Activated CD4-positive, alpha-beta T cell treated with anti-CD3 and anti-CD28 coated beads, Interleukin-10, Interleukin-2, amounts not matched to agents 100 ng/mL and 50 ng/mL, durations not matched to agents 16 hours and 8 hours (primary cell): ENCODE measurements around the gene CLTCL1.
"Not testable (repeated sequence)": the region's sequence is repeated elsewhere in the genome, so short reads cannot be mapped to it uniquely, and the experiment has no call there.

Experiments used
- DNase-seq: peaks from one replicate; pipeline ENCODE4 v3.0.0-alpha.2; 2020

The CLTCL1 gene

DNA sequence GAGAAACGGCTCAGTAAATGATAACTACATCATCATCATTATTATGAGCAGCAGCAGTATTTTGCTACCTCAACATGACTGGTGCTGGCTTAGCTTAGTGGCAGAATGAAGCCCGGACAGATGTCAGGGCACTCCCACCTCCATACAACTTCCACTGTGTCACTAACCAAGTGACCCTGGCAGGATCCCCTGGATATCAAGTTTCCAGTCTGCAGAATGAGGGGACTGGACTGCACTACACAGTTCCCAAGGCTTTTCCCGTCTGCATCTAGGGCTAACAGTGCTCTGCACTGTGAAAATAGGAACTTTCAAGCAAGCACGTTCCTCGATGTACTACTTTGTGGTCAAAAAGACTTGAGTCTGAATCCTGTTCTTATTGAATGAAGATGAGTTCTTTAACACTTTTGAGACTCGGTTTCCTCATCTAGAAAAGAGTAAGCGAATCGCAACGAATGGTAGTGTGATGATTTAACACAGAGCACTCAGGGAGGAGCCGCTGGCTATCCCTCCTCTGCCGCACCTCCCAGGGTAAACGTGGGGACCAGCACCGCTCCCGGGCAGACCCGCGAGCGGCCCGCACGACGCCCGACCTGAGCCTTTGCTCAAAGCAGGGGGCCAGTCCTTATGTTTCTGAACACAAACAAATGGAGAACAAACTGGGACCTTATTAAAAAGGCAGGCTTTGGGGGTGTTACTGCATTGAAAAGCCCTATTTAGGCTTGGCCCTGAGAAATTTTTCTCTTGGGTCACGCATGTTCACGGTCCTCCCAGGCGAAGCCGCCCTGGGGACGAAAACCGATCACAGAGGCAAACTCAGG is 910 bp downstream of the CLTCL1 start:
- DNase-seq: no peak

DNA sequence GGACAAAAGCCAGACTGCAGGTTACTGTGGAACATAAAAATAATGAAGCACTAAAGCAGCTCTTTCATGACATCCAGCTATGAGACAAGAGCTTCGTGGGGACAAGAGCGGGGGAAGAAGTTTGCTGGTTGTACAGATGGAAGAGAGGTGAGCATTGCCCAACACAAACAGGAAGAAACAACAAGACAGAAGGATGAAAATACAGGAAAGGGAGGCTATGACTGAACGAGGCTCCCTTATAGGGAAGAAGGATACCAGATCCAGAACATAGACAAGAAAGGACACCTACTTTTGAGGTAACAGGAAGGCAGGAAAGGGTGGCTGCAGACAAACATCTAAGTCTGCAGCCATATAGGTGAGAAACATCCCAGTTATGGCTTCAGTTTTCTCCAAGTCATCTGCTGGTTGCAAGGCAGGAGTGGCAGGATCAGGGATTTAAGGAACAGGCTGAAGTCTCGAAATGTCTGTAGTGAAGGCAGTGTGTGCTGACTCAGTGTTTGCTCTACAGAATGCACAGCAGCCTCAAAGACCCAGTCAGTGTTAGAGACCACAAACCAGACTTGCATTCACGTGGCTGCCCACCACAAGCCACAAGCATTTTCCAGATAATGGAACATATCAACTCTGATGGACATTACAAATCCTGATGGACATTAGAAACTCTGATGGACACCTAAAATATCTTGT is 1.9 kb downstream of the CLTCL1 start:
- peak; percentile 18 for DNase-seq

- no peak for DNase-seq
Measured at GRCh38 chr22:19287889-19288288, 3.6 kb downstream of the CLTCL1 start.

DNA sequence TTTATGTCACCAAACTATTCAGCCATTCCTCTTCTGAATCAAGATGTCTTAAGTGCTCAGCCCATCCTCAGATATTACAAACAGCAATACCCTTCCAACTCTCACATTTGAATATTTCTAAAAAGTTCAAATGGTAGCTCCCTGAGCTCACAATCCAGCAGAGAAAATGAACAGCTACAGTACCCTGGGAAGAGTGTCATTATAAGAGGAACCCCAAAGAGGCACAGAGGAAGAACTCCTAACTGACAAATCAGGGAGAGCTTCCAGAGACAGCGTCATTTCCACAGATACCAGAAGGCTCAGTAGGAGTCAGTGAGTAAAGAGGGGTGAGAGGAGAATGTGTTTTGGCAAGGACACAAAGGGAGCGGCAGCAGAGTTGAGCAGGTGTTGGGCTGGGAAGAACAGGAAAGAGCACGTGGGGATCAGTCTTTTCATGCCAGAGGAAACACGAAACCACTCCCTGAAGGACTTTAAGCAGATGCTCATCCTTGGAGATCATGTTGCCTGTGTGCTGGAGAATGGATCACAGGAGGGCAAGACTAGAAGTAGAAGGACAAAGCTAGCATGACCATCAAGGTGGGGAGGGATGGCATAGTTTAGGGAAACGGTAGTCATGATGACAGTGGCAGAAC is 4.3 kb downstream of the CLTCL1 start:
- DNase-seq: no peak

- DNase-seq: no peak
Measured at GRCh38 chr22:19285831-19286230, 5.7 kb downstream of the CLTCL1 start.

- not testable (repeated sequence) for DNase-seq
Measured at GRCh38 chr22:19279143-19279542, 12.4 kb downstream of the CLTCL1 start.

DNA sequence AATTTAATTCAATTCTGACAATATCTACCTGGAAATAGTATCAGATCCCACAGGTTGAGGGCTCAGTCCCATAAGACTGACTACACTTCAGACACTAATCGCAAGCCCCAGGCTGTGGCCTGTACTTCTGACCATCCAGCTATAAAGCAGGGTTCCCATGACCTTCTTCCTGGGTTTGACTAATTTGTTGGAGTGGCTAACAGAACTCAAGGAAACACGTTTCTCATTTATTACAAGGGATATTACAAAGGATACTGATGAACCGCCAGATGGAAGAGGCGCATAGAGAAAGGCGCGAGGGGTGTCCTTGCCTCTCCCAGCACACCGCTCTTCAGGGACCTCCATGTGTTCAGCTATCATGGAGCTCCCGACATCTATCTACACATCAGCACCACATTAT is 13.7 kb downstream of the CLTCL1 start:
- DNase-seq: no peak

DNA sequence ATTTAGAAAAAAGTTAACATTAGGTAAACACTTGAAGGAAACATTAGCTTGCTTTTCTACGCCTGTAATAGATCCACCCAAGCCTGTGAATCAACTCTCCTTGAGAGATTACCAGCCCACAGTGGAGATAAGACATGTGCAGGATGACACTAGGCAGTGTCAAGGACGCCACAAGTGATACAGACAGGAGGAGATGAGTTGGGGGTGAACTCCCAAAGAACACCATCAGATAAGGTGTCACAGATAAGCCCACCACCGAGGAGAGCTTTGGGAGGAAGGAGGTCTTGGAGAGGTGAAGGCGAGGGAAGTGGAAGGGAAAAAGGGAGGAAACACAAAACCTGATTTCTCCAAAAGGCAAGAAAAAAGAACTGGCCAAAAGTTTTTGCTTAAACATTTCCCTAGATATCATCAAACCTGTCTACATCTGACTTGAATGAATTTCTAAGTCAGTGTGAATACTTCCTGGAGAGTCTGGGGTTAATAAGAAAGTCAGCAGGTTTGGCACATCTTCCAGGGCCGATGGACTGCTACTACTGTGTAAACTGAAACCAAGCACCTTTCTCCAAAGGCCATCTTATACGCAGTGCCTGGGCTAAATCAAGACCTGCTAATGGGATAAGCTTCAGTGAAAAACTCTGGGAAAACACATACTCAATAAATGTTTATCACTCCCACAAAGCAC is 15.5 kb downstream of the CLTCL1 start:
- no peak for DNase-seq

DNA sequence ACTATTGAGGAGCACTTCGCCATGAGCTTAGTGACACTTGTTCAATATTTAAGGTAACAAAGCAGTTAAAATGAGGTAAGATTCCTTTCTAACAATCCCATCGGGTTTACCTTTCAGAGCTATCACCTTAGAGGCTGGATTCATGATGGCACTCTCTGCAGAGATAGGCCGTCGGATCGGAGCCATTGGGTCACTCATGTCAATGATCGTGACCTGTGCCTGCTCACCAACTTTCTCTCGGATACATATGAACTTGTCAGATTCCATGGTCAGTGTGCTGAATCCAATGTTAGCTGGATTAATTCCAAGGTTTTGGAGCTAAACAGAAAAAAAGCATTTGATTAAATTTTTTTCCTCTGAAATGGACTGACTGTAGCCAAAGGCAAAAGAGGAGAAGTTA is 16.0 kb downstream of the CLTCL1 start:
- no peak for DNase-seq

- no peak for DNase-seq
Measured at GRCh38 chr22:19275104-19275503, 16.4 kb downstream of the CLTCL1 start.

DNA sequence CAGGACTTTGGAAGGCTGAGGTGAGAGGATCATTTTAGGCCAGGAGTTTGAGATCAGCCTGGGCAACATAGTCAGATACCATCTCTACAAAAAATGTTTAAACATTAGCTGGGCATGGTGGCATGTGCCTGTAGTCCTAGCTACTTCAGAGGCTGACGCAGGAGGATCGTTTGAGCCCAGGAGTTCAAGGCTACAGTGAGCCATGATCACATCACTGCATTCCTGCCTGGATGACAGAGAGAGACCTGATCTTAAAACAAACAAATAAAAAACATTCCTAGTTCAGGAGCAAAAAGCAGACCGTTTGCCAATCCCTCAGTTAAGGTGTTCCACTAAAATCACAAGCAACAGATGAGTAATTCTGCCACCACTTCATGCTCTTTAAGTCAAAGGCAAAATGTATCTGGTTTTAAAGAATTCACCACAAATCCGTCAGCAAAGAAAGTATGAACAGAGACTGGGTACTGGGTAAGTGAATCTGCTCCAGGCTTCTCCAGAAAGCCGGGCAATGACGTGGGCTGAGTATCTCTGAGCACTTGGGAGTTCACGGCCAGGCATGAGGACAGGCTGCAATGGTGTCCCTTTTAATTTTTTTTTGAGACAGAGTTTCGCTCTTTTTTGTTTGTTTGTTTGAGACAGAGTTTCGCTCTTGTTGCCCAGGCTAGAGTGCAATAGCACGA is 19.5 kb downstream of the CLTCL1 start:
- peak; percentile 18 for DNase-seq

- no peak for DNase-seq
Measured at GRCh38 chr22:19271273-19271855, 20.2 kb downstream of the CLTCL1 start.

DNA sequence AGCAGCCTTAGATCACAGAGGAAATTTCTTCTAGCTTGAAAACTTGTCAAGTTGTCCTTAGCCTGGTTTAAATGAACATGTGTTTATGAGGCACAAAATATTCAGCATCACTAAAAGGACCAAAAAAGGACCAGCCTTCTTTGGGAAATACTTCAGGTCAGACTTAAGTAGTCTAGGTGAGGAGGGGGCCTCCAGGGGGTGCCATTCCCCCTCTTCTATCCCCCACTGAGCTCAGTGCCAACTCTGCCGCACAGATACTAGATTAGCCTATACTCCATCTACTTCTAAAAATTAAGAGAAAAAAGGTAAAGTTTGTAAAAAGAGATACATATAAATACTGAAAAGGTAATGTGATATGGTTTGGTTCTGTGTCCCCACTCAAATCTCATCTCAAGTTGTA is 20.6 kb downstream of the CLTCL1 start:
- no peak for DNase-seq

DNA sequence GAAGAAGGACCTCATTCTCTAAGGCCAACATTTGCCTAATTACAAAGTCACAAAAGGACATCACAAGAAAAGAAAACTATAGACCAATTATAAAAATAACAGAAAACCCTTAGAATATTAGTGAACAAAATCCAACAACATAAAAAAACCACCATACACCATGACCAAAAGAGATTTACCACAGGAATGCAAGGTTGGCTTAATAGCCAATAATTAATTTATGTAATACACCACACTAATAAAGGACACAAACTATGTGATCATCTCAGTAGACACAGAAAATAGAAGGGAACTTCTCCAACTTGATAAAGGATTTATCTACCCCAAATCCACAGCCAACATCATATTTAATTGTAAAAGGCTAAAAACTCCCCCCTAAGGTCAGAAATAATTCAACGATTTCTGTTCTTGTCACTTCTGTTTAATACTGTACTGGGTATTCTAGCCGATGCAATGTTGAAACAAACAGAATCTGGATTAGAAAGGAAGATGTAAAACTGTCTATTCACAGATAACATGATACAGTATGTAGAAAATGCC is 24.9 kb downstream of the CLTCL1 start:
- no peak for DNase-seq

GRCh38 chr22:19265779-19266178 is 25.7 kb downstream of the CLTCL1 start:
- DNase-seq: no peak

DNA sequence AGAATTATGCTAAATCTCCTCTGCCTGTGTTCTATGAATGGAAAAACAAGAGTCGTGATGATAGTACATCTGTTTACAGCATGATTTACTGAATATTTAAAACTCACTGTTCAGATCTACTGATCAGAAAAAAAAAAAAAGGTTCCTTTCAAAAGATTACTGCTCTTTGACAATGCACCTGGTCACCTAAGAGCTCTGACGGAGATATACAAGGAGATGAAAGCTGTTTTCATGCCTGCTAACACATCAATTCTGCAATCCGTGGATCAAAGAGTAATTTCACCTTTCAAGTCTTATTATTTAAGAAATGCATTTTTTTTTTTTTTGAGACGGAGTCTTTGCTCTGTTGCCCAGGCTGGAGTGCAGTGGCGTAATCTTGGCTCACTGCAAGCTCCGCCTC is 30.7 kb downstream of the CLTCL1 start:
- no peak for DNase-seq

GRCh38 chr22:19260194-19260593 is 31.3 kb downstream of the CLTCL1 start:
- no peak for DNase-seq

GRCh38 chr22:19258968-19259288 is 32.6 kb downstream of the CLTCL1 start:
- DNase-seq: not testable (repeated sequence)

- DNase-seq: no peak
Measured at GRCh38 chr22:19258371-19258770, 33.1 kb downstream of the CLTCL1 start.

GRCh38 chr22:19256362-19256761 is 35.2 kb downstream of the CLTCL1 start:
- DNase-seq: not testable (repeated sequence)

DNA sequence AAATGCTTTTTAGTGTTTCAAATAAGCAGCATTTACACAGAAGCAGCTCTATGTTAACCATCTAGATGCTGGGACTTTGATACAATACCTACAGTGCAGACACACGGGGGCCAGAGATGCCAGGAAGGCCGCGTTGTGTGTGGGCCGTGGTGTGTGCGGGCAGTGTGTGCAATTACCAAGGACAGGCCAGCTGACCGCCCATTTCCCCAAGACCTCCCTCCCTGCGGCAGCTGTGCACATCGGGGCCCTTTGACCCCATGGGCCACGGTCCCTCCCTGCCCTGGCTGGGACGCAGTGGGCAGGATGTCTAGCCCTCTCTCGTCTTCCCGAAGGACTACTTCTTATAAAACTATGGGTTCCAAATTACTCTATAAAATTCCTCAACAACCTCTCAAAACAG is 38.4 kb downstream of the CLTCL1 start:
- DNase-seq: no peak
